BLaER1 (cell line): ENCODE results near the gene CYCS.

Source experiments
- H3K27ac ChIP-seq: shearing (Covaris generic); formaldehyde crosslinking; 2 replicates; pipeline ENCODE4 v1.8.1; 2022
- H3K27me3 ChIP-seq: shearing (Covaris generic); formaldehyde crosslinking; 2 replicates; pipeline ENCODE4 v1.8.1; 2022
- H3K36me3 ChIP-seq: shearing (Covaris generic); formaldehyde crosslinking; 2 replicates; pipeline ENCODE4 v1.8.1; 2022
- H3K4me1 ChIP-seq: shearing (Covaris generic); formaldehyde crosslinking; 2 replicates; pipeline ENCODE4 v1.8.1; 2022
- H3K4me2 ChIP-seq: shearing (Covaris generic); formaldehyde crosslinking; 2 replicates; pipeline ENCODE4 v1.8.1; 2022
- H3K4me3 ChIP-seq: shearing (Covaris generic); formaldehyde crosslinking; 2 replicates; pipeline ENCODE4 v1.8.1; 2022
- H3K9ac ChIP-seq: shearing (Covaris generic); formaldehyde crosslinking; 2 replicates; pipeline ENCODE4 v1.8.1; 2022
- H3K9me3 ChIP-seq: shearing (Covaris generic); formaldehyde crosslinking; 2 replicates; pipeline ENCODE4 v1.8.1; 2022
- H4K20me1 ChIP-seq: shearing (Covaris generic); formaldehyde crosslinking; 2 replicates; pipeline ENCODE4 v1.8.1; 2022
- Cebpa-rat ChIP-seq: shearing (Covaris generic); IDR thresholded peaks from 2 replicates; pipeline ENCODE4 v1.8.1; 2022

The CYCS gene

GRCh38 chr7:25149836-25150235, 24.8 kb upstream of the CYCS start:
- no peak overlapping the region for H3K9ac ChIP-seq
- no peak overlapping the region for H3K27ac ChIP-seq
- H3K4me2 ChIP-seq, result no peak overlapping the region

GRCh38 chr7:25148772-25149575, 23.9 kb upstream of the CYCS start:
- Histone ChIP-seq H3K9ac (no peak overlapping the region), H3K36me3 (peaks cover 7% of the 10 kb centered on the region; the same call in 1 of the 2 replicates), H3K27ac (no peak overlapping the region), H3K27me3 (no peaks in the 10 kb centered on the region), H3K4me2 (no peak overlapping the region), H3K9me3 (no peaks in the 10 kb centered on the region), H3K4me1 (no peaks in the 10 kb centered on the region), H3K4me3 (no peak overlapping the region), H4K20me1 (no peaks in the 10 kb centered on the region)
- TF ChIP-seq Cebpa-rat, result no peak

More at GRCh38 chr7:25149836-25150235, 24.8 kb upstream of the CYCS start:
- Histone ChIP-seq H3K4me1 (no peaks in the 10 kb centered on the region), H3K36me3 (peaks cover 16% of the 10 kb centered on the region), H3K4me3 (no peak overlapping the region), H3K27me3 (no peaks in the 10 kb centered on the region), H4K20me1 (no peaks in the 10 kb centered on the region), H3K9me3 (no peaks in the 10 kb centered on the region)
- TF ChIP-seq Cebpa-rat, result no peak

GRCh38 chr7:25143763-25144162, 18.7 kb upstream of the CYCS start:
- H3K4me2 ChIP-seq, result no peak overlapping the region
- H3K9ac ChIP-seq, result no peak overlapping the region
- TF ChIP-seq Cebpa-rat, result no peak
- H3K27me3 ChIP-seq, result no peaks in the 10 kb centered on the region
- no peaks in the 10 kb centered on the region for H4K20me1 ChIP-seq
- no peaks in the 10 kb centered on the region for H3K9me3 ChIP-seq
- H3K36me3 ChIP-seq, result no peaks in the 10 kb centered on the region
- H3K4me1 ChIP-seq, result no peaks in the 10 kb centered on the region
- H3K4me3 ChIP-seq, result no peak overlapping the region
- no peak overlapping the region for H3K27ac ChIP-seq

GRCh38 chr7:25139536-25139935, 14.5 kb upstream of the CYCS start:
- no peaks in the 10 kb centered on the region for H3K4me1 ChIP-seq
- H3K27ac ChIP-seq, result no peak overlapping the region
- no peaks in the 10 kb centered on the region for H3K36me3 ChIP-seq
- H3K27me3 ChIP-seq, result no peaks in the 10 kb centered on the region
- H4K20me1 ChIP-seq, result no peaks in the 10 kb centered on the region
- H3K9ac ChIP-seq, result no peak overlapping the region
- H3K9me3 ChIP-seq, result no peaks in the 10 kb centered on the region
- H3K4me3 ChIP-seq, result no peak overlapping the region
- TF ChIP-seq Cebpa-rat, result no peak
- no peak overlapping the region for H3K4me2 ChIP-seq

- H3K4me1 ChIP-seq, result peaks cover 4% of the 10 kb centered on the region; the same call in 1 of the 2 replicates
- no peaks in the 10 kb centered on the region for H3K9me3 ChIP-seq
These were observed 9.4 kb upstream of the CYCS start for GRCh38 chr7:25134358-25135010.

DNA sequence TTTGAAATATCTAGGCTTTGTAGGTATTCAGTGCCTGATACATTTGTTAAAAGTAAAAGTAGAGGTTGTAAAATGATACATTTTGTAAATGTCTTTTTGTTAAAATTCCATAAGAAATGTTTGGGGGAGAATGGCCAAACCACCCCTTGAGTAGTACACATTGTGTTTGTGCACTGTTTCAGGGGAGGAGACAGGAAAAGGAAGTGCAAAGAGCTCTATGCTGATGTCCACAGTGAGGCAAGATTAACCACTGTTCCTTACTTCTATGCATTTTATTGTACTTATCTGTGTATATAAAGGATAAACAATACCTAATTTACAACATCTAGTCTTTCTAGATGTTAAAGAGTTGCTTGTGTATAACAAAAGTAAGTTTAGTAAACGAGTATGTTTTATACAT, 7.4 kb upstream of the CYCS start:
- H3K9me3 ChIP-seq, result no peaks in the 10 kb centered on the region
- no peak overlapping the region for H3K4me3 ChIP-seq
- H3K27ac ChIP-seq, result no peak overlapping the region
- H3K4me1 ChIP-seq, result peaks cover 4% of the 10 kb centered on the region; the same call in 1 of the 2 replicates
- H4K20me1 ChIP-seq, result no peaks in the 10 kb centered on the region
- no peaks in the 10 kb centered on the region for H3K36me3 ChIP-seq
- H3K27me3 ChIP-seq, result no peaks in the 10 kb centered on the region
- H3K9ac ChIP-seq, result no peak overlapping the region
- H3K4me2 ChIP-seq, result no peak overlapping the region
- no peak for TF ChIP-seq Cebpa-rat

More at GRCh38 chr7:25134358-25135010, 9.4 kb upstream of the CYCS start:
- Histone ChIP-seq H3K4me2 (no peak overlapping the region), H3K36me3 (no peaks in the 10 kb centered on the region), H3K4me3 (no peak overlapping the region), H3K27me3 (no peaks in the 10 kb centered on the region), H3K9ac (no peak overlapping the region), H3K27ac (no peak overlapping the region), H4K20me1 (no peaks in the 10 kb centered on the region)
- no peak for TF ChIP-seq Cebpa-rat

- Histone ChIP-seq H3K27ac (no peak overlapping the region), H3K27me3 (no peaks in the 10 kb centered on the region)
These were observed 1.7 kb upstream of the CYCS start for GRCh38 chr7:25126751-25127150.

GRCh38 chr7:25124465-25125136, 459 bp downstream of the CYCS start:
- Histone ChIP-seq H3K27ac (peak overlapping the region; percentile 85), H3K36me3 (peaks cover 35% of the 10 kb centered on the region), H3K4me1 (peaks cover 36% of the 10 kb centered on the region), H4K20me1 (peaks cover 42% of the 10 kb centered on the region), H3K4me3 (peak overlapping the region; percentile 88), H3K4me2 (peak overlapping the region; percentile 75), H3K9me3 (no peaks in the 10 kb centered on the region), H3K27me3 (no peaks in the 10 kb centered on the region), H3K9ac (peak overlapping the region; percentile 95)
- TF ChIP-seq Cebpa-rat, result no peak

More at GRCh38 chr7:25126751-25127150, 1.7 kb upstream of the CYCS start:
- TF ChIP-seq Cebpa-rat, result no peak
- peaks cover 23% of the 10 kb centered on the region for H4K20me1 ChIP-seq
- no peaks in the 10 kb centered on the region for H3K9me3 ChIP-seq
- no peak overlapping the region for H3K4me3 ChIP-seq
- no peak overlapping the region for H3K4me2 ChIP-seq
- peaks cover 14% of the 10 kb centered on the region for H3K36me3 ChIP-seq
- H3K9ac ChIP-seq, result no peak overlapping the region
- H3K4me1 ChIP-seq, result peaks cover 19% of the 10 kb centered on the region

- H3K4me1 ChIP-seq, result peaks cover 58% of the 10 kb centered on the region
- no peak overlapping the region for H3K4me2 ChIP-seq
- peaks cover 65% of the 10 kb centered on the region for H4K20me1 ChIP-seq
- H3K36me3 ChIP-seq, result peaks cover 45% of the 10 kb centered on the region
- no peak overlapping the region for H3K4me3 ChIP-seq
- no peaks in the 10 kb centered on the region for H3K9me3 ChIP-seq
- H3K27ac ChIP-seq, result no peak overlapping the region
- no peaks in the 10 kb centered on the region for H3K27me3 ChIP-seq
- no peak for TF ChIP-seq Cebpa-rat
- no peak overlapping the region for H3K9ac ChIP-seq
These were observed 2.7 kb downstream of the CYCS start for GRCh38 chr7:25122373-25122772.

- H3K27ac ChIP-seq, result no peak overlapping the region
These were observed 3.5 kb downstream of the CYCS start for GRCh38 chr7:25121599-25121998.

More at GRCh38 chr7:25121599-25121998, 3.5 kb downstream of the CYCS start:
- peaks cover 72% of the 10 kb centered on the region for H4K20me1 ChIP-seq
- no peak overlapping the region for H3K4me3 ChIP-seq
- H3K9ac ChIP-seq, result no peak overlapping the region
- no peak for TF ChIP-seq Cebpa-rat
- H3K27me3 ChIP-seq, result no peaks in the 10 kb centered on the region
- peaks cover 62% of the 10 kb centered on the region for H3K4me1 ChIP-seq
- H3K36me3 ChIP-seq, result peaks cover 45% of the 10 kb centered on the region
- H3K4me2 ChIP-seq, result no peak overlapping the region
- no peaks in the 10 kb centered on the region for H3K9me3 ChIP-seq
